GM23248 (cell line): ENCODE data around the gene AGA. TPM values are rescaled to one million over a fixed set of nuclear protein-coding genes. Genes with fewer than 3 reads are reported as not detected.

ENCODE experiments used
- DNase-seq: peaks from one replicate; pipeline ENCODE4 v3.0.0-alpha.2; 2015
- H2AFZ ChIP-seq: fragments of 200-600 bp; sonication (generic); 2 replicates; pipeline ENCODE4 v1.6.1; 2016; ENCODE audit warnings: antibody characterized with exemption
- H3F3A ChIP-seq: fragments of 200-600 bp; sonication (generic); 2 replicates; pipeline ENCODE4 v1.6.1; 2016; ENCODE audit warnings: mild to moderate bottlenecking, antibody characterized with exemption, mixed run types; ENCODE audit not compliant: insufficient read depth
- H3K27ac ChIP-seq: fragments of 200-600 bp; sonication (generic); 2 replicates; pipeline ENCODE4 v1.5.1; 2016; ENCODE audit warnings: mild to moderate bottlenecking
- H3K27me3 ChIP-seq: fragments of 200-600 bp; sonication (generic); replicated peaks from 2 replicates; pipeline ENCODE4 v1.6.1; 2016; ENCODE audit warnings: mild to moderate bottlenecking; ENCODE audit not compliant: insufficient read depth
- H3K36me3 ChIP-seq: fragments of 200-600 bp; sonication (generic); 2 replicates; pipeline ENCODE4 v1.6.1; 2016; ENCODE audit warnings: low read depth, mild to moderate bottlenecking
- H3K4me1 ChIP-seq: fragments of 200-600 bp; sonication (generic); 2 replicates; pipeline ENCODE4 v1.6.1; 2016; ENCODE audit warnings: mild to moderate bottlenecking; ENCODE audit not compliant: insufficient read depth
- H3K4me2 ChIP-seq: fragments of 200-600 bp; sonication (generic); one replicate; pipeline ENCODE4 v1.6.1; 2016; ENCODE audit warnings: mild to moderate bottlenecking; ENCODE audit not compliant: unreplicated experiment
- H3K4me3 ChIP-seq: fragments of 200-600 bp; sonication (generic); 2 replicates; pipeline ENCODE4 v1.5.1; 2016; ENCODE audit warnings: mild to moderate bottlenecking
- H3K79me2 ChIP-seq: fragments of 200-600 bp; sonication (generic); 2 replicates; pipeline ENCODE4 v1.6.1; 2016; ENCODE audit warnings: mild to moderate bottlenecking; ENCODE audit not compliant: insufficient read depth
- H3K9ac ChIP-seq: fragments of 200-600 bp; sonication (generic); 2 replicates; pipeline ENCODE4 v1.6.1; 2016; ENCODE audit warnings: mild to moderate bottlenecking
- H3K9me2 ChIP-seq: fragments of 200-600 bp; sonication (generic); 2 replicates; pipeline ENCODE4 v1.6.1; 2016; ENCODE audit warnings: mixed run types, mild to moderate bottlenecking, moderate library complexity; ENCODE audit not compliant: insufficient read depth
- H3K9me3 ChIP-seq: fragments of 200-600 bp; sonication (generic); one replicate; pipeline ENCODE4 v1.6.1; 2017; ENCODE audit warnings: low read depth
- H4K20me1 ChIP-seq: fragments of 200-600 bp; sonication (generic); 2 replicates; pipeline ENCODE4 v1.6.0; 2016; ENCODE audit not compliant: insufficient read depth
- EZH2 ChIP-seq: fragments of 200-600 bp; sonication (generic); IDR thresholded peaks from 2 replicates; pipeline ENCODE4 v1.6.1; 2018; ENCODE audit warnings: antibody characterized with exemption, mild to moderate bottlenecking; ENCODE audit not compliant: insufficient read depth, poor library complexity, severe bottlenecking
- EZH2phosphoT487 ChIP-seq: fragments of 200-600 bp; sonication (generic); IDR thresholded peaks from 2 replicates; pipeline ENCODE4 v1.6.1; 2018; ENCODE audit warnings: antibody characterized with exemption, moderate library complexity, mild to moderate bottlenecking, low read depth; ENCODE audit not compliant: insufficient read depth
- WGBS, 2 experiments: methylation state at CpG; one replicate each; pipeline ENCODE4 v1.1.6; 2015 to 2017; ENCODE audit warnings: low lambda C conversion rate in 2 of 2, low coverage in 1 of 2; ENCODE audit errors: missing lambda C conversion rate in 2 of 2; 5-methylcytosine and 5-hydroxymethylcytosine counted together
- in situ Hi-C: fragments of 300-500 bp; cut with MboI; formaldehyde crosslinking; loops from 2 replicates; pipeline ENCODE4 v1.15.0; 2020
- polyA plus RNA-seq: library from polyadenylated mRNA; unstranded; fragments of >200 nt; fragmentation: Nextera tagmentation; extraction: Ambion mirVana; gene quantifications from 2 replicates; pipeline ENCODE4 v1.2.1, GENCODE V29; 2016
- total RNA-seq: library from RNA; depleted of rRNA; stranded (reverse); fragments of >200 nt; shearing (Covaris generic); gene quantifications from 2 replicates; pipeline ENCODE4 v1.2.3, GENCODE V29; 2014

The AGA gene
- total and polyA plus RNA-seq, 2 experiments from 2014 or later = 45.9 to 60.2 TPM

GRCh38 chr4:177446586-177446985 is 4.3 kb upstream of the AGA start:
- no peak for DNase-seq
- Histone ChIP-seq H3F3A (peaks cover 33% of the 10 kb centered on the region), H3K79me2 (no peaks in the 10 kb centered on the region), H3K27ac (no peak overlapping the region), H3K27me3 (no peaks in the 10 kb centered on the region), H3K9ac (no peak overlapping the region), H3K4me1 (peaks cover 37% of the 10 kb centered on the region), H3K4me3 (no peak overlapping the region), H3K9me3 (no peaks in the 10 kb centered on the region), H2AFZ (no peak overlapping the region), H3K36me3 (no peaks in the 10 kb centered on the region), H3K9me2 (no peaks in the 10 kb centered on the region), H4K20me1 (no peaks in the 10 kb centered on the region), H3K4me2 (no peak overlapping the region)
- in situ Hi-C loops = no loop called here
- 84 to 94% methylated on average over 2 of the region's 2 CpGs for WGBS, 2 experiments
- TF ChIP-seq EZH2phosphoT487 (no peak), EZH2 (no peak)

GRCh38 chr4:177444911-177445736 is 2.9 kb upstream of the AGA start:
- no peak for TF ChIP-seq EZH2phosphoT487
- TF ChIP-seq EZH2 = no peak
- no peak for DNase-seq
- no peaks in the 10 kb centered on the region for H4K20me1 ChIP-seq
- no peak overlapping the region for H2AFZ ChIP-seq
- in situ Hi-C loops = no loop called here
- H3K4me3 ChIP-seq = no peak overlapping the region
- no peaks in the 10 kb centered on the region for H3K79me2 ChIP-seq
- no peaks in the 10 kb centered on the region for H3K36me3 ChIP-seq
- H3F3A ChIP-seq = peaks cover 26% of the 10 kb centered on the region
- H3K27ac ChIP-seq = no peak overlapping the region
- H3K9ac ChIP-seq = no peak overlapping the region
- H3K4me2 ChIP-seq = no peak overlapping the region
- no peaks in the 10 kb centered on the region for H3K9me2 ChIP-seq
- H3K27me3 ChIP-seq = no peaks in the 10 kb centered on the region
- no peaks in the 10 kb centered on the region for H3K9me3 ChIP-seq
- WGBS, 2 experiments = 91 to 95% methylated on average over 26 of the region's 26 CpGs
- peaks cover 34% of the 10 kb centered on the region for H3K4me1 ChIP-seq

- H3K79me2 ChIP-seq = no peaks in the 10 kb centered on the region
- H3K9ac ChIP-seq = peak overlapping the region; percentile 88
- H3K4me3 ChIP-seq = peak overlapping the region; percentile 84
- H3F3A ChIP-seq = peaks cover 9% of the 10 kb centered on the region; the same call in 1 of the 2 replicates
- peak; percentile 41 for DNase-seq
- H3K9me2 ChIP-seq = no peaks in the 10 kb centered on the region
- no peaks in the 10 kb centered on the region for H3K27me3 ChIP-seq
- H2AFZ ChIP-seq = peak overlapping the region; percentile 96
- H3K27ac ChIP-seq = peak overlapping the region; percentile 80
- H4K20me1 ChIP-seq = no peaks in the 10 kb centered on the region
- H3K4me2 ChIP-seq = peak overlapping the region; percentile 84
- no peaks in the 10 kb centered on the region for H3K9me3 ChIP-seq
- TF ChIP-seq EZH2phosphoT487 (no peak), EZH2 (no peak)
- in situ Hi-C loops = no loop called here
- 0 out of 2 replicates have a peak, but pooled peaks cover 9% of the 10 kb centered on the region for H3K36me3 ChIP-seq
- whole genome bisulfite sequencing, 2 experiments = 41 to 45% methylated on average over 12 of the region's 12 CpGs
- H3K4me1 ChIP-seq = peaks cover 16% of the 10 kb centered on the region
Measured at GRCh38 chr4:177441061-177441802, 1.0 kb downstream of the AGA start.

GRCh38 chr4:177436456-177436855 is 5.8 kb downstream of the AGA start:
- Histone ChIP-seq H3K4me3 (no peak overlapping the region), H2AFZ (no peak overlapping the region), H4K20me1 (no peaks in the 10 kb centered on the region)

More at GRCh38 chr4:177436456-177436855, 5.8 kb downstream of the AGA start:
- Histone ChIP-seq H3K27me3 (no peaks in the 10 kb centered on the region), H3K36me3 (0 out of 2 replicates have a peak, but pooled peaks cover 16% of the 10 kb centered on the region), H3K79me2 (no peaks in the 10 kb centered on the region), H3K9ac (no peak overlapping the region), H3K4me1 (peaks cover 8% of the 10 kb centered on the region), H3K27ac (no peak overlapping the region), H3F3A (peaks cover under 1% of the 10 kb centered on the region; the same call in 1 of the 2 replicates), H3K9me3 (no peaks in the 10 kb centered on the region), H3K4me2 (no peak overlapping the region), H3K9me2 (no peaks in the 10 kb centered on the region)
- DNase-seq = no peak
- in situ Hi-C loops = no loop called here
- TF ChIP-seq EZH2phosphoT487 = no peak
- WGBS, 2 experiments = 95 to 96% methylated on average over 7 of the region's 7 CpGs
